ENCODE results near the gene MIR17HG. TPM values are rescaled to one million over a fixed set of nuclear protein-coding genes. Genes with fewer than 3 reads are reported as not detected.

The MIR17HG gene
- total RNA-seq, 2 donors from 2014 or later: 3.0 to 6.2 TPM

DNA sequence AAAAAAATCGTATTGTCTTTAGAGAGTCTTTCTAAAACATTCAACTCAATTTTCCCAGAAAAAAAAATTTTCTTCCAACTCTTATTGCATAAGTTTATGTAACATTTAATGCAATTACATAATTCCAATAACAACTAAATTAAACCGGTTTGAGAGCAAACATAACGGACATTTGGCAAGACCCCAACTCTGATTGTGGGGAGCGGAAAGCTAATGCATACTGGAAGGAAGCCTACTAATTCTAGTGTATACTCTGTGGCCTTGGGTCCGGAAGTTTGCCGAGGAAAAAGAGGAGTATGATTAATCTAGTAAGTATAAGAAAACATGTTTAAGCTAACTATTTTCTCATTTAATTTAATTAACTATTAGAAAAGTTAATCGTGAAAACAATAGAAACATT, 21.3 kb upstream of the MIR17HG start:
- no peaks in the 10 kb centered on the region for H3K36me3 ChIP-seq
- H3K4me3 ChIP-seq: no peak overlapping the region
- DNase-seq: no peak
- H3K27ac ChIP-seq: no peak overlapping the region
- H3K4me1 ChIP-seq: no peaks in the 10 kb centered on the region
- intact Hi-C loops (cut with DNase I): no loop called here
- no peaks in the 10 kb centered on the region for H3K27me3 ChIP-seq
- H3K9ac ChIP-seq (ENCODE audit: low read depth in 2 of 2, low read length in 2 of 2): no peak overlapping the region
- H3K9me3 ChIP-seq: no peaks in the 10 kb centered on the region
- TF ChIP-seq, protein P1, sequence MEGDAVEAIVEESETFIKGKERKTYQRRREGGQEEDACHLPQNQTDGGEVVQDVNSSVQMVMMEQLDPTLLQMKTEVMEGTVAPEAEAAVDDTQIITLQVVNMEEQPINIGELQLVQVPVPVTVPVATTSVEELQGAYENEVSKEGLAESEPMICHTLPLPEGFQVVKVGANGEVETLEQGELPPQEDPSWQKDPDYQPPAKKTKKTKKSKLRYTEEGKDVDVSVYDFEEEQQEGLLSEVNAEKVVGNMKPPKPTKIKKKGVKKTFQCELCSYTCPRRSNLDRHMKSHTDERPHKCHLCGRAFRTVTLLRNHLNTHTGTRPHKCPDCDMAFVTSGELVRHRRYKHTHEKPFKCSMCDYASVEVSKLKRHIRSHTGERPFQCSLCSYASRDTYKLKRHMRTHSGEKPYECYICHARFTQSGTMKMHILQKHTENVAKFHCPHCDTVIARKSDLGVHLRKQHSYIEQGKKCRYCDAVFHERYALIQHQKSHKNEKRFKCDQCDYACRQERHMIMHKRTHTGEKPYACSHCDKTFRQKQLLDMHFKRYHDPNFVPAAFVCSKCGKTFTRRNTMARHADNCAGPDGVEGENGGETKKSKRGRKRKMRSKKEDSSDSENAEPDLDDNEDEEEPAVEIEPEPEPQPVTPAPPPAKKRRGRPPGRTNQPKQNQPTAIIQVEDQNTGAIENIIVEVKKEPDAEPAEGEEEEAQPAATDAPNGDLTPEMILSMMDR (IDR thresholded peaks at IDR 0.05): no peak

DNA sequence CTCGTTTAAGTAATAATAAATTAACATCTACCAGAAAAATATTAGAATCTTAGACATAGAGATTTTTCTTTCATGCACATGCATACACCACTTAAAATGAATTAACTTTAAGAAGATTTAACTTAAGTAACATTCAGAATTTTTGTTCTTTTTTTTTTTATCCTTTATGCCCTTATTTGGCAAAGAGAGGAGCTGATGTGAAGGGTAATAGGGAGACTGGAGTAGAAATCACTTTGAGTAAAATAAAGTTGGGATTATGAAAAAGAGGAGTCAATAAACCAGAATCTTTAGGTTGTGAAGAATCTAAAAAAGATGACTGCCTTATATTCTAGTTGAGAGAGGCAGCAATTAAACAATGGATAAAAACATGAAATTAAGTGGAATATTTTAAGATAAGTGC, 18.8 kb upstream of the MIR17HG start:
- intact Hi-C loops (cut with DNase I): no loop called here
- Histone ChIP-seq H3K9ac (ENCODE audit: low read depth in 2 of 2, low read length in 2 of 2) (no peak overlapping the region), H3K9me3 (no peaks in the 10 kb centered on the region), H3K4me3 (no peak overlapping the region), H3K27ac (no peak overlapping the region), H3K36me3 (no peaks in the 10 kb centered on the region), H3K27me3 (no peaks in the 10 kb centered on the region), H3K4me1 (no peaks in the 10 kb centered on the region)
- TF ChIP-seq, protein P1 (IDR thresholded peaks at IDR 0.05): no peak
- no peak for DNase-seq

DNA sequence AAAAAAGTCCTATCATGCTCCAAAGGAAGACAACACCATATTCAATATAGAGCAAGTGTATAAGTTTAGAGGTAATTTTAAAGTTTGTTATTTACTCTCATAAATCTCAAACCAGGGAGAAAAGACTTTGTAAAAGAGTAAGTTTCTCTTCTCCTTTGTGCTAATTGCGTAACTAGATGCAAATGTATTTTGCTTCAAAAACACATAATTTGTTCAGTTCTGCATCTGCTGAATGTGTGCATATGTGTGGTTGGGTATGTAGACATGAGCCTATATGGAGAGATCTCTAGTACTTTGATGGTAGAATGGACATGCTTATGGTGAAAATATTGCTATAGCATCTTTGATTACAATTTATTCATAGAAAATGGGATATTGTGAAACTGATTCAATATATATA, 17.8 kb upstream of the MIR17HG start:
- Histone ChIP-seq H3K9me3 (no peaks in the 10 kb centered on the region), H3K4me3 (no peak overlapping the region), H3K27ac (no peak overlapping the region), H3K4me1 (no peaks in the 10 kb centered on the region), H3K27me3 (no peaks in the 10 kb centered on the region), H3K9ac (ENCODE audit: low read depth in 2 of 2, low read length in 2 of 2) (no peak overlapping the region), H3K36me3 (no peaks in the 10 kb centered on the region)
- TF ChIP-seq, protein P1 (IDR thresholded peaks at IDR 0.05): no peak
- DNase-seq: no peak
- intact Hi-C loops (cut with DNase I): no loop called here

DNA sequence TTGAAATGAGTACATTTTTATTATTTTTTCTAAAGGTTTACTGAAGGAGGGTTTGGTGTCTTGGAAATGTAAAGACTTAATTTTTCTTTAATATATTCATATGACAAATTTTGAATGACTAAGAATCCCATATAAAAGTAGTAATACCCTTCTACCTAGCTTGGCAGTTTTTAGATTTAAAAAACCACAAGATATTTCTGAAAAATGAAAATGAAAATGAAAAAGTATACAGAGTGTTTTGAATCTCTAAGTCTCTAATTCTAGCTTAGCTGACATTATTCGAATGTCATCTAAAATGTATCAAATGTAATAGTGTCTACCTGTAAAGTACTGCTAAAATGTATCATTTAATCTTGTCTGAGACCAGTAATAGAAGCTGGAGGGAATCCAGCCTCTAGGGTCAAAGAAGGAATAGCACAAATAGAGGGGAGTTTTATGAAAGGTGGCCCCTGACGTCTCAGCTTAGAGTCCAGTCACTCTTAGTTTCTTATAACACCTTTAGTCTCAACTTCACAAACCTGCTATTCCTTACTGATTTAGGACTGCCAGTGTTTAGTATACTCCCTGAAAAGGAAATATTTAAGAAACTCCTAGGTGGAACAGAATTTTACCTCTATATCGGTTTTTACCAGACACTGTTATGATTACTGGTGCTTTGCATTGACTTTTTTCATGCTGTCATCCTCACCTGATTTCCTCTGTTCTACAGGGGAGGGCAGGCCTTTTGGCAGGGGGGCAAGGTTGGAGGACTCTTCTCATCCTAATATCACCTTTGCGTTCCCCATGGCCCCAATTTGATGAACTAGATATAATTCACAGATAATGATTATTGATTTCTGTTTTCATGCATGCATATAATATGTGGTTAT, 16.2 kb upstream of the MIR17HG start:
- no peak overlapping the region for H3K4me3 ChIP-seq
- intact Hi-C loops (cut with DNase I): no loop called here
- no peak overlapping the region for H3K27ac ChIP-seq
- no peak overlapping the region for H3K9ac ChIP-seq (ENCODE audit: low read depth in 2 of 2, low read length in 2 of 2)
- no peaks in the 10 kb centered on the region for H3K36me3 ChIP-seq
- no peaks in the 10 kb centered on the region for H3K4me1 ChIP-seq
- H3K9me3 ChIP-seq: no peaks in the 10 kb centered on the region
- no peak for DNase-seq
- TF ChIP-seq, protein P1 (IDR thresholded peaks at IDR 0.05): no peak
- no peaks in the 10 kb centered on the region for H3K27me3 ChIP-seq

DNA sequence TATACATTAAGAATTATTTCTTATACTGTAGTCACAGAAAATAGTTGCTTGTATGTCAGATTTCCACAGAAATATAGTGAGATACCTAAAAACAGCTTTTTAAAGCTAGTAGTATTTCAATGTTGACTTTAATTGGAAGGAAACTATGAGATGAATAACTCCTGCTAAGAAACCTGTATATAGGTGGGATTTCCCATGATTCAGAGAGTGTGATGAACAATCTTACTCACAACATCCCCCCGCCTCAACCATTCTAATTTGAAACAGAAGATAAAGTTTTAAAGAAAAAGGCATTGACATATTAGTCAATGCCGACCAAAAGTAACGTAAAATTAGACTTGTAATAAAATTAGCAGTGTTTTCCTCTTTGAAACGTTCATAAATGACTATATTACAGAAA, 1.4 kb upstream of the MIR17HG start:
- Histone ChIP-seq H3K4me1 (peaks cover 5% of the 10 kb centered on the region), H3K27me3 (no peaks in the 10 kb centered on the region), H3K9ac (ENCODE audit: low read depth in 2 of 2, low read length in 2 of 2) (no peak overlapping the region), H3K36me3 (no peaks in the 10 kb centered on the region), H3K9me3 (no peaks in the 10 kb centered on the region), H3K27ac (no peak overlapping the region), H3K4me3 (no peak overlapping the region)
- TF ChIP-seq, protein P1 (IDR thresholded peaks at IDR 0.05): no peak
- intact Hi-C loops (cut with DNase I): no loop called here
- no peak for DNase-seq

Measured in colonic mucosa (tissue), 4 donors.